GM18861 (cell line): ENCODE measurements around the gene SOX6.
"Not testable (repeated sequence)": the region's sequence is repeated elsewhere in the genome, so short reads cannot be mapped to it uniquely, and the experiment has no call there.

Source experiments
- ATAC-seq: cut with Tn5 transposase; IDR thresholded peaks from one replicate; pipeline ENCODE4 v1.9.1; 2021; ENCODE audit not compliant: unreplicated experiment

The SOX6 gene

GRCh38 chr11:16356057-16356760, at the start of gene SOX6:
Gene SOX6 (minus strand): TSS chr11:16356546. CDS start chr11:16341248, 15,298 bp downstream.
- ATAC-seq = no peak

GRCh38 chr11:16404781-16405285, 48.5 kb upstream of the SOX6 start:
- no peak for ATAC-seq

- no peak for ATAC-seq
Measured at GRCh38 chr11:16403851-16404250, 47.5 kb upstream of the SOX6 start.

- ATAC-seq = no peak
Measured at GRCh38 chr11:16403448-16403803, 47.1 kb upstream of the SOX6 start.

GRCh38 chr11:16402654-16403447, 46.5 kb upstream of the SOX6 start:
- no peak for ATAC-seq

GRCh38 chr11:16397390-16397789, 41.0 kb upstream of the SOX6 start:
- no peak for ATAC-seq

- no peak for ATAC-seq
Measured at GRCh38 chr11:16395601-16396000, 39.3 kb upstream of the SOX6 start.

GRCh38 chr11:16394947-16395346, 38.6 kb upstream of the SOX6 start:
- ATAC-seq = no peak

- ATAC-seq = no peak
Measured at GRCh38 chr11:16393340-16393739, 37.0 kb upstream of the SOX6 start.

- no peak for ATAC-seq
Measured at GRCh38 chr11:16392616-16393015, 36.3 kb upstream of the SOX6 start.

- ATAC-seq = not testable (repeated sequence)
Measured at GRCh38 chr11:16390826-16391225, 34.5 kb upstream of the SOX6 start.

GRCh38 chr11:16385099-16385498, 28.8 kb upstream of the SOX6 start:
- no peak for ATAC-seq

GRCh38 chr11:16382638-16383380, 26.5 kb upstream of the SOX6 start:
- no peak for ATAC-seq

GRCh38 chr11:16382186-16382585, 25.8 kb upstream of the SOX6 start:
- no peak for ATAC-seq

GRCh38 chr11:16380941-16381568, 24.7 kb upstream of the SOX6 start:
- ATAC-seq = no peak

GRCh38 chr11:16378906-16379305, 22.6 kb upstream of the SOX6 start:
- ATAC-seq = no peak

GRCh38 chr11:16377746-16378145, 21.4 kb upstream of the SOX6 start:
- ATAC-seq = no peak

- ATAC-seq = not testable (repeated sequence)
Measured at GRCh38 chr11:16375664-16376063, 19.3 kb upstream of the SOX6 start.

GRCh38 chr11:16373768-16374167, 17.4 kb upstream of the SOX6 start:
- ATAC-seq = no peak

GRCh38 chr11:16372355-16372754, 16.0 kb upstream of the SOX6 start:
- ATAC-seq = no peak

- ATAC-seq = peak; percentile 70
Measured at GRCh38 chr11:16367252-16367651, 10.9 kb upstream of the SOX6 start.
